ENCODE data around the gene NRXN3. TPM values are rescaled to one million over a fixed set of nuclear protein-coding genes. Genes with fewer than 3 reads are reported as not detected.
A peak's percentile ranks its signal among the peaks of the same experiment; 100 is the strongest.

The NRXN3 gene
- total RNA-seq, 3 donors from 2014 or later, result 2.1 to 27.3 (median 2.6) TPM

GRCh38 chr14:78701246-78701645 is 531.1 kb downstream of the NRXN3 start:
- Histone ChIP-seq H3K4me1 (ENCODE audit: low read depth) (peaks cover 5% of the 10 kb centered on the region), H3K9me3 (no peaks in the 10 kb centered on the region), H3K4me3 (no peak overlapping the region), H3K36me3 (ENCODE audit: low read depth) (no peaks in the 10 kb centered on the region)
- ATAC-seq (no peak), DNase-seq (no peak)
- TF ChIP-seq, protein P1, sequence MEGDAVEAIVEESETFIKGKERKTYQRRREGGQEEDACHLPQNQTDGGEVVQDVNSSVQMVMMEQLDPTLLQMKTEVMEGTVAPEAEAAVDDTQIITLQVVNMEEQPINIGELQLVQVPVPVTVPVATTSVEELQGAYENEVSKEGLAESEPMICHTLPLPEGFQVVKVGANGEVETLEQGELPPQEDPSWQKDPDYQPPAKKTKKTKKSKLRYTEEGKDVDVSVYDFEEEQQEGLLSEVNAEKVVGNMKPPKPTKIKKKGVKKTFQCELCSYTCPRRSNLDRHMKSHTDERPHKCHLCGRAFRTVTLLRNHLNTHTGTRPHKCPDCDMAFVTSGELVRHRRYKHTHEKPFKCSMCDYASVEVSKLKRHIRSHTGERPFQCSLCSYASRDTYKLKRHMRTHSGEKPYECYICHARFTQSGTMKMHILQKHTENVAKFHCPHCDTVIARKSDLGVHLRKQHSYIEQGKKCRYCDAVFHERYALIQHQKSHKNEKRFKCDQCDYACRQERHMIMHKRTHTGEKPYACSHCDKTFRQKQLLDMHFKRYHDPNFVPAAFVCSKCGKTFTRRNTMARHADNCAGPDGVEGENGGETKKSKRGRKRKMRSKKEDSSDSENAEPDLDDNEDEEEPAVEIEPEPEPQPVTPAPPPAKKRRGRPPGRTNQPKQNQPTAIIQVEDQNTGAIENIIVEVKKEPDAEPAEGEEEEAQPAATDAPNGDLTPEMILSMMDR (IDR thresholded peaks at IDR 0.05), result no peak
- intact Hi-C loops (cut with DNase I, micrococcal nuclease), result no loop called here

DNA sequence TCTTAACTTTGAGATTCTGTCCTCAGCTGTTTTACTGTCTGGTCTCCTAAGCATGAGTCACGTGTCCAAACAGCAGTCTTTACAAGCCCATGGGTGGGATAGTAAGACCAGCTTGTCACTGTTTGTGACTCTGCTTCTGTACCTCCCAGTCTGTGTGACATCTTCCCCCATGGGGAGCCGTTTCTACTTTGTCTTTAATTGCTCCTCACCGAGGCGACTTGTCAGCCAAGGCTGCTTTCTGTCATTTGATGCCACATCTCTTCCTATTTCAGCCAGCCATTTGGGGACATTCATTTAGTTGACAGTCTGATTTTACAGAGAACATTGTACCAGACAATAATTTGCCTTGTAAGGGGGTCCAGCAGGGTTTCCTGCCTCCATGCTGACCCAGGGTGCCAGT is 534.8 kb downstream of the NRXN3 start:
- H3K36me3 ChIP-seq (ENCODE audit: low read depth), result no peaks in the 10 kb centered on the region
- TF ChIP-seq, protein P1 (IDR thresholded peaks at IDR 0.05), result no peak
- peaks cover 5% of the 10 kb centered on the region for H3K4me1 ChIP-seq (ENCODE audit: low read depth)
- intact Hi-C loops (cut with DNase I, micrococcal nuclease), result no loop called here
- no peaks in the 10 kb centered on the region for H3K9me3 ChIP-seq
- ATAC-seq (no peak), DNase-seq (no peak)
- H3K4me3 ChIP-seq, result no peak overlapping the region

DNA sequence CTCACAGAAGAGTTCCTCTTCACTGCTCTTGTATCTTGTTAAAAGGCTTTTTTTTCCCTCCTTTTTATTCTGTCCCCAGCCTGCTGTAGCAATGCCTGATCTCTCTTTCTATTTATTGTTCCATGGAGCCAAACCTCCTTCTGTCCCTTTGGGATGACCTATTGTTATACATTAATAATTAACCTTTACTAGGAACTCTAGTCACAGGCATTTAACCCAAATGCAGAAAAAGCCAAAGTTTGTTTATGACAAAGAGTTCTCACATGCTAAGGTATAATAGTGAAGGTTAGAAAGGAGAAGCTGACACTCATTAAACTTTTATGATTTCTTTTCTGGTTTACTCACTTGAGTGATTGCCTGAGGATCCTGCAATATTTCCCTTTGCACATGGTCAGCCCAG is 535.8 kb downstream of the NRXN3 start:
- intact Hi-C loops (cut with DNase I, micrococcal nuclease), result no loop called here
- Histone ChIP-seq H3K36me3 (ENCODE audit: low read depth) (no peaks in the 10 kb centered on the region), H3K4me3 (no peak overlapping the region), H3K4me1 (ENCODE audit: low read depth) (peaks cover 5% of the 10 kb centered on the region), H3K9me3 (no peaks in the 10 kb centered on the region)
- ATAC-seq, result peak; percentile 86
- DNase-seq, result no peak
- TF ChIP-seq, protein P1 (IDR thresholded peaks at IDR 0.05), result no peak

- no peak for ATAC-seq
- DNase-seq, result no peak
- H3K4me3 ChIP-seq, result no peak overlapping the region
- H3K4me1 ChIP-seq (ENCODE audit: low read depth), result peaks cover 5% of the 10 kb centered on the region
- no peaks in the 10 kb centered on the region for H3K9me3 ChIP-seq
- no peaks in the 10 kb centered on the region for H3K36me3 ChIP-seq (ENCODE audit: low read depth)
- intact Hi-C loops (cut with DNase I, micrococcal nuclease), result no loop called here
- TF ChIP-seq, protein P1 (IDR thresholded peaks at IDR 0.05), result no peak
Measured at GRCh38 chr14:78709795-78710557, 539.8 kb downstream of the NRXN3 start.

DNA sequence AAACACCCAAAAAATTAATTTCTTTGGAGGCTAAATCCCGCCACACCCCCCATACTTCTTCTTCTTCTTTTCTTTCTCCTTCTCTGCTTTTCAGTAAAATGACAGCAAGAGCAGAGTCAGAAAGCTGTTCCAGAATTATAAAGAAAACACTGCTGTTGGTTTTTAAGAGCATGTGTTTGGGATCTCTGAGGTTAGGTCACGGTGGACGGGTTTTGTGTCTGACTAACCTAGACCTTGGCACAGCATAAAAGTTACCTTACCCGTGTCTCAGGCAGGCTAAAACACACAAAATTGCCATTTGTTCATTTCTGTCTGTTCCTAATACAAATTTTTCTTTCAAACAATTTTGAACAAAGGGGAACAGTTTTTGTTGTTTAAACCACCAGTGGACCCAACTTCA is 540.8 kb downstream of the NRXN3 start:
- H3K9me3 ChIP-seq, result no peaks in the 10 kb centered on the region
- ATAC-seq (no peak), DNase-seq (no peak)
- intact Hi-C loops (cut with DNase I, micrococcal nuclease), result no loop called here
- TF ChIP-seq, protein P1 (IDR thresholded peaks at IDR 0.05), result no peak
- H3K4me1 ChIP-seq (ENCODE audit: low read depth), result no peaks in the 10 kb centered on the region
- no peaks in the 10 kb centered on the region for H3K36me3 ChIP-seq (ENCODE audit: low read depth)
- H3K4me3 ChIP-seq, result no peak overlapping the region
